GM18499 (cell line): ENCODE measurements around the gene ACTL10.

Experiments used
- ATAC-seq: cut with Tn5 transposase; IDR thresholded peaks from one replicate; pipeline ENCODE4 v1.9.1; 2021; ENCODE audit warnings: moderate number of reproducible peaks; ENCODE audit not compliant: insufficient read depth, unreplicated experiment

ACTL10 gene

DNA sequence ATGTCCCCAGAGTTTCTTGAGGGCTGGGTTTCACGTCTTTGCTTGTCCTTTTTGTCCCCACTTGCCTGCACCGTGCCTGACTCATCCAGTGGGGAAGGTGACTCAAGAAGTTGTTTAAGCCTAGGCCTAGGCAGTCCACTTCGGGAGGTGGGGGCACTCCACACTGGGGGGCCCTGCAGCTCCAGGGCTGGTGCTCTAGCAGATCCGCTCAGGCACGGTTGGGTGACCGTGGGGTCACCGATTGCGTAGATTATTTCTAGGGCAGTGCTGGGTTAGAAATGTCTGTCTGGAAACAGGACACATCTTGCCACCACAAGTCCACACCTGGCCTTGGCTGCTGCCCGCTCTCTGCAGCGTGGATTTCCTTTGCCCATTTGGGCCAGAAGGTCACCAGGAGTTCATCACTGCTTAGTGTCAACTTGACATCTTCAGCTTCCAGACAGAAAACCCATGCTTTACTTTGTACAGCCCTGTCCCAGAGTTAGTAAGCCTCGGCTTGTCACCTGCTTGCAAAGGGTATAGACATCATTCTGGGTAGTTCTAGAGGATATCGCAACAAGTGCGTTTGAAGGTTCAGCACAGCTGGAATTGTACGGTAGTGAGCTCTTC, 18.2 kb upstream of the ACTL10 start:
- no peak for ATAC-seq

DNA sequence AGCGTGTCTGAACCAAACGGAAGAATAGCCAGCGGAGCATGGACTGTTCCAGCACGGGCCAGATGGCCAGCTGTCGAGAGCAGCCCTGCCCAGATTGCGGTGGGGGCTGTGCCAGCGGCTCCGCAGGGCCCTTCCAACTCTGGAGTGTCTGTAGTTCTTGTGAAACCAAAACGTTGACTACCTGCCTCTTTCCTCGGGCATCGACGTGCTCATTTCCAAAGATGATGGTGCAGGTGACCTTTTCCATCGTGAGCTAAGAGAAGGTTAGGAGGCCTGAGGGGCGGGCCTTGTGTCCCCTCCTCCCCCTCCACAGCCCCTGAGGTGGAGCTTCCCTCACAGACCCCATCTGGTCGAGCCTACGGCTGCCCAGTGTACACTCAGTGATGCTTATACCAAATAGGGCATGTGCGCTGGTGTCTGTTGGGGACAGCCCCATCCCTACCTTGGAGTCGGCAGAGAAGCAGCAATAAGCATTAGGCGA, 17.5 kb upstream of the ACTL10 start:
- no peak for ATAC-seq

DNA sequence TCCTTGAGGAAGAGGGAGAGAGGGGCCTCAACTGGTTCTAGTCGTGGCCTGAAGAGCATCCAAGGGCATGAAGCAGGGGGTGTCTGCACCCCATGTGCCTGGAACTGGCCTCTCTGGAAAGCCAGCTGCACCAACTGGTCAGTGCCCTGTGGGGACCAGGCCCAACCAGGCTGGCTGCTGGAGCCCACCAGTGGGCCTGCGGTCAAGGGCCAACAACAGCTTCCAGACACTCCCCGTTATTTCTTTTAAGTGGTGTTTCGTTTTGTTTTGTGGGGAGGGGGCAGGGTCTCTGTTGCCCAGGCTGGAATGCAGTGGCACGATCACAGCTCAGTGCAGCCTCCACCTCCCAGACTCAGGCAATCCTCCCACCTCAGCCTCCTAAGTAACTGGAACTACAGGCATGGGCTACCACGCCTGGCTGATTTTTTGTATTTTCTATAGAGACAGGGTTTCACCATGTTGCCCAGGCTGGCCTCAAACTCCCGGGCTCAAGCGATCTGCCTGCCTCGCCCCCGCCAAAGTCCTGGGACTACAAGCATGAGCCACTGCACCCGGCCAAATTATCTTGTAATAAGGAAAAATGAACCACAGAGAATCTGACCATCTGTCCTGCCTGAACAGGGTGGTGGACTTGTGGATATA, 16.5 kb upstream of the ACTL10 start:
- ATAC-seq, result no peak

GRCh38 chr20:33650753-33651561, 15.8 kb upstream of the ACTL10 start:
- ATAC-seq, result no peak

DNA sequence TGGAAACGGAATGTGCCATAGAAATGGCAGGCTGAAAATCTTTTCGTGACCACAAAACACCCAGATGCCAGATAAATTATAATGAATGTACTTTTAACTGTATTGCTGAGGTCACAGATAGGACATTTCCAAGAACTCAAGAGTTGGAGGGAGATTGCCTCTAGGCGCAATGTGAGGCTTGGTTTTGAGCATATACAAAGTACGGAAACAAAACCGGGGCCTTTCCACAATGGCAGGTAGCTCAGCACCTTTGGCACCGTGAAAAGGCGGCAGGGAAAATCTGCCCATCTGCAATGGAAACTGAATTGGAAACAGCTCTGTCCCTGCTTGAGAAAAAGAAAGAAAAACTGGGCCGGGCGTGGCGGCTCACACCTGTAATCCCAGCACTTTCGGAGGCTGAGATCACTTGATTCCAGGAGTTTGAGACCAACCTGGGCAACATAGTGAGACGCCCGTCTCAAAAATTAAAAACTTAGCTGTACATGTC, 15.1 kb upstream of the ACTL10 start:
- ATAC-seq, result no peak

- no peak for ATAC-seq
Observed at GRCh38 chr20:33653218-33653899, 13.4 kb upstream of the ACTL10 start.

DNA sequence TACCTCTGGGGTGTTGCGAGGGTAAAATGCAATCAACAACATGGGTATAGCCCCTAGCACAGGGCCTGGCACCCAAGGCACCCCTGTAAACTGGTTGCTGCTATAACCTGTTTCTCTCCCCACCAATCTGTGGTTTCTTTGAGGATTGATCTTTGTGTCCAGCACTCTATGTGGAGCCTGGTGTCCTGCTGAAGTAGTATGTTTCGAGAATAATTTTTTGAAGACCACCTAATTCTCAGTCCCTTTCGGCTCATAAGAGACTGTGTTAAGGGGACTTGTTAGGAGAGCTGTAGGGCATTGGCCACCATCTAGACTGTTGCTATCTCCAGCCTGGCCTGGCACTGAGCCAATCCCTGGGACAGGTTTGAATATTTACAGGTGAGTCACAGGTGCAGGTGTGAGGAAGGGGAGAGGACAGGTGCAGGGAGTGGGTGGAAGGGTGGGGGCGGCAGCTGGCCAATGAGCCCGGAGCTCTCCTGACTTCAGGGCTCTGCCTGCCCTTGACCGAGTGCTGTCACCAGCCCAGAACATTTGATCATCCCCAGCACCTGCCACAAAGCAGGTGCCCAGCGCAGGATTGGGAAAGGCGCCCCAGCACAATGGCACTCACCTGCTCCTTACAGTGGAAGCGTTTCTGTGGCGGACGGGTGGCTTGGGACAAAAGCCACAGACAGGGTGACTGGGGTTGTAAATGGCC, 12.7 kb upstream of the ACTL10 start:
- no peak for ATAC-seq

DNA sequence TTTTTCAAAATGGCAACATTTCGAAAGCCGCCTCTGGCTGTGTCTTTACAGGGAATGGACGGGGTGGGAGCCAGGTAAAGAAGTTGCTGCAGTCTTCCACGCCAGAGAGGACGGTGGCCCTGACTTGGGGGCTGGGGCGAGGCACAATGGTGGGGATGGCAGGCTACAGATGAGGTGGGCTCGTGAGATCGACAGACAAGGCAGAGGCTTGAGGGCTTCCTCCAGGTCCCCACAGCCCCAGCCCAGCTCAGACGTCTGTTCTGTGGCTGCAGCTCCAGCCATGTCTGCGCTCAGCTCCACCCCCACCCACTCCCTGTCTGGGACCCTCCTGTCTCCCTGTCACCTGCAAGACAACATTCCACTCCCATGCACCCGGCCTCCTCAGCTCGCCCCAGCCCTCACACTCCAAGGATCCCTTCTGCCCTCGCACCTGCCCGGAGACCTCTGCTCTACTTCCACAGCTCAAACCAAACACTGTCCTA, 12.0 kb upstream of the ACTL10 start:
- ATAC-seq, result no peak

DNA sequence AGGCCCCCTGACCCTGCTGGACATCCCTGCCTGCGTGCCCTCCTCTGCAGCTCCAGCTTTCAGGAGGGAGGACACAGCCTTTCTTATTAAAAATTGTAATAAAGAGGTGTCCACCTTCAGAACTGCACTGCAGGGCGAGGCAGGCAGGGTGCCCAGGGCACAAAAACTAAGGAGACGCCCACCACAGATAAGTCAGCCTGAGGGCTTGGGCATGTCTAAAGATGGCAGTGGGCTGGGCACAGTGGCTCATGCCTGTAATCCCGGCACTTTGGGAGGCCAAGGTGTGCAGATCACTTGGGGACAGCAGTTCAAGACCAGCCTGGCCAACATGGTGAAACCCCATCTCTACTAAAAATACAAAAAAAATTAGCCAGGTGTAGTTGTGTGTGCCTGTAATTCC, 11.6 kb upstream of the ACTL10 start:
- no peak for ATAC-seq

GRCh38 chr20:33656010-33656782, 10.5 kb upstream of the ACTL10 start:
- ATAC-seq, result no peak

GRCh38 chr20:33656783-33657703, 9.7 kb upstream of the ACTL10 start:
- ATAC-seq, result no peak

DNA sequence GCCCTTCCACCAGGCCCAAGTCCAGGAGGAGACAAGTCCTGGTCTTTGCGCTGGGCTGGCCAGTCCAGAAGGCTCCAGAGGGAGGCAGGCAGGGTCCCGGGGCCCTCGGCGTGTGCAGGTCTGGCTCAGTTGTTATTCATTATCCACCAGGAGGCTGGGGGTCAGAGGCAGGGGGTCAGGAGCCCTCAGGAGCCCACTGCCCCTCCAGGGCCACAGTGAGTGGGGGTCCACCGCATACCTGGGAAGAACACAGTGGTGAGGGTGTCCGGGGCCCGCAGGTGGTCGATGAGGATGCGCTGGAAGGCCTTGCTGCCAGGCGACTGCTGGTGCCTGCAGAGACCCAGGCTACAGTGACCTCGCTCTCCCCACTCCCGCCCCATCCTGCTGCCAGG, 9.0 kb upstream of the ACTL10 start:
- ATAC-seq, result no peak

DNA sequence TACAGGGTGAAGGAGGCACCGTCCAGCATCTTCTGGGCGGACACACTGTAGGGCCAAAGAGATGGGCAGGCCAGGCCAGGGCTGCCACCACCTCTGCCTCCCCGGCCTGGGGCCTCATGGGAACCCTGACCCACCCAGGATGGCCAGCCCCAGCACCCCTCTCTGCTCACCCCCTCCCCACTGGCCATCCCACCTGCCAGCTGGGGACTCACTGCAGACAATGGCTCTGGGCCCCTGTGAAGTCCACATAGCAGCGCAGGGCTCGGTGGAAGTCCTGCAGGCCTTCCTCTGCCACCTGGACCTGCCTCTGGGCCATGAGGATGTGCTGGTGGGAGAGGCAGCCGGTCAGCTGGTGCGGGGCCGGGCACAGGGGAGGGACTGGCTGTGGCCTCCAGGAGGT, 8.2 kb upstream of the ACTL10 start:
- no peak for ATAC-seq

GRCh38 chr20:33658929-33659328, 7.8 kb upstream of the ACTL10 start:
- ATAC-seq, result no peak

GRCh38 chr20:33659341-33660034, 7.3 kb upstream of the ACTL10 start:
- ATAC-seq, result no peak

- no peak for ATAC-seq
Observed at GRCh38 chr20:33660035-33660684, 6.6 kb upstream of the ACTL10 start.

DNA sequence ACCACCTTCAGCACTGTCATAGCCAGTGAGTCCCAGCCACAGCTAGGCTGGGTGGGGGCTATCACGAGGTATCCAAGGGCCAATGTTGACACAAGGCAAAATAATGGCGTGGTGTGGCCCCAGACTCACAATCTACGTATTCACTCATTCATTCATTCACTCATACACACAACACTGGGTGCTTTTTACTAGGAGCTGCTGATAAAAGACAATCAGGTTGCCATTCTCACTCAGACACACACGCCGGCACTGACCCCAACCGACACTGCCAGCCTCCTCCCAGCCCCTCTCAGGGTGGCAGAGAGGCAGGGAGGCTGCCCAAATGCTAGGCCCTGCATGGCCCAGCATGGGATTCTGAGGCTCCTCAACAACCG, 6.1 kb upstream of the ACTL10 start:
- no peak for ATAC-seq
